IPS-18c (cell line): ENCODE results near the gene SCIMP.
"Not testable (repeated sequence)": the region's sequence is repeated elsewhere in the genome, so short reads cannot be mapped to it uniquely, and the experiment has no call there.

Source experiments
- H3K4me3 ChIP-seq: 2 replicates; pipeline ENCODE4 v1.7.0; 2013; ENCODE audit warnings: low read depth, mild to moderate bottlenecking, low read length, moderate library complexity; ENCODE audit not compliant: insufficient read depth
- H3K9me3 ChIP-seq: one replicate; pipeline ENCODE4 v1.6.1; 2013; ENCODE audit warnings: mild to moderate bottlenecking, low read length, moderate library complexity; ENCODE audit not compliant: control insufficient read depth, insufficient read depth

Gene SCIMP

DNA sequence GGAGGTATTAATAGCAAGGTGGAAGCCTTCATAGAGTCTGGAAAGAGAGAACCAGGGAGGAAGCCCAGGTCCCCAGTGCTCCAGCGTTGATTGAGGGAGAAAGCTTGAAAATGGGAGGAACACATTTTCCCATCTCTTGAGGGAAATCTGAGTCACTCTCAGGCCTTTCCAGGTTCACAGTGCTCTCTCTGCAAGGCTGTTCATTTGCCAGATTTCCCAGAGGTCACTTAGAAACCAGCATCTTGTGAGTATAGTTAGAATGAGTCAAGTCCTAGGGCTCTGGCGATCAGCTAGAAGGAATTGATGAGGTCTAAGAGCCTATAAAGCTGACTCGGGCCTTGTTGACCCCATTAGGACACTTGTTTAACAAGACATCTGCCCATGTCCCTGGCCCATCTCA lies 25.3 kb downstream of the SCIMP start:
- H3K9me3 ChIP-seq = no peaks in the 10 kb centered on the region
- no peak overlapping the region for H3K4me3 ChIP-seq

GRCh38 chr17:5203908-5204294 lies 30.8 kb downstream of the SCIMP start:
- H3K4me3 ChIP-seq = no peak overlapping the region
- no peaks in the 10 kb centered on the region for H3K9me3 ChIP-seq

- Histone ChIP-seq H3K9me3 (no peaks in the 10 kb centered on the region), H3K4me3 (no peak overlapping the region)
Measured at GRCh38 chr17:5203178-5203907, 31.3 kb downstream of the SCIMP start.

DNA sequence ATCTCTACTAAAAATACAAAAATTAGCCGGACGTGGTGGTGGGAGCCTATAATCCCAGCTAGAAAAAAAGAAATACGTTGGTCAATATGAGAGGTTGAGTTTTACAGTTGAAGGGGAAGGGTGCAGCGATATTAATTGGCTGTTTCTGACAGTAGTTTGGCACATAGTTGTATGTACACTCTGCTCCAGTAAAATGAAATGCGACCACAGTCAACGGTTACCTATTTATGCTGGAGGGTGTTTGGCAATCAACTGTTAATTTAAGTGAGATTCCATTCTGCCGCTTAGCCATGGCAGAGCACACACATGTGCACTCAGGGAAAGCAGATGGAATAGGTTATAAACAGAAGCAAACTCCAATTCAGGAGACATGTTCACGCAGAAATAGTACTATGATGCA lies 33.6 kb downstream of the SCIMP start:
- H3K9me3 ChIP-seq = no peaks in the 10 kb centered on the region
- no peak overlapping the region for H3K4me3 ChIP-seq

DNA sequence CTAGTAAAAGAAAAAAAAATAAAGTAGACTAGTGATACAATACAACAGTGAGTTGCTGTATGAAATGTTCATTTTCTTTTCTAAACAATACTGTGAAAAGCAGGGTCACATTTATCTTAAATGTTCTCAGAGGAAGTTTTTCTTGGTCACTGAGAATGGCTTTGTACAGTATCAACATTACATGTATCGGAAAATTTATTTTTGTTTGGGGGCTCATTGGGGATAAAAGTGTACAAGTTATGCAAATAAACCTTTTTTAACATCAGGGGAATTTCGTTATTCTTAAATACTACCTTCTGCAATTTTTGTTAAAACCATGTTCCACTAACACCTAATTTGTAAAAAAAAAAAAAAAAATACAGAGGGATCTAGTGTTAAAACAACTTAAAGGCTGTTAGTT lies 34.3 kb downstream of the SCIMP start:
- Histone ChIP-seq H3K9me3 (no peaks in the 10 kb centered on the region), H3K4me3 (no peak overlapping the region)

- Histone ChIP-seq H3K4me3 (no peak overlapping the region), H3K9me3 (no peaks in the 10 kb centered on the region)
Measured at GRCh38 chr17:5198472-5198871, 36.2 kb downstream of the SCIMP start.

DNA sequence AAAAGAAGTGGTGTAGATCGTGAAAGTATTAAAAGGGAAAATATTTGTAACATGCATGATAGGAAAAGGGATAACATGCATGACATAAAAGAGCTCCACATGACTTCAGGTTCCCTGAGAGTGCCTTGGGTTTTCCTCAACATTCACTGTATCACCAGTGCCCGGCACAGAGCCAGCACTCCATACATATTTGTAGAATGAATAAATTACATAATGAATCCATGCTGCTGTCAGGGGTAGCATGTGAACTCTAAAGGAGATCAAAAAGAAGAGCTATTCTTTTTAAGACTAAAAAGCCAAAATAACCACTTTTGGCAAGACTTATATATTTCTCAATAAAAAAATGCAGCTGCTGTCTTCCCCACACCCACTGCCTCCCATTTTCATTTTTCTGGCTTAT lies 40.3 kb downstream of the SCIMP start:
- H3K9me3 ChIP-seq = peaks cover 19% of the 10 kb centered on the region
- no peak overlapping the region for H3K4me3 ChIP-seq

GRCh38 chr17:5191541-5192417 lies 42.9 kb downstream of the SCIMP start, which contains the start of gene ZNF594:
ZNF594 (minus strand) TSS chr17:5191868; CDS start chr17:5184256, 7,612 bp downstream.
- H3K4me3 ChIP-seq = peak within 1 kb of the TSS; percentile 91
- peaks cover 34% of the 10 kb centered on the region for H3K9me3 ChIP-seq

DNA sequence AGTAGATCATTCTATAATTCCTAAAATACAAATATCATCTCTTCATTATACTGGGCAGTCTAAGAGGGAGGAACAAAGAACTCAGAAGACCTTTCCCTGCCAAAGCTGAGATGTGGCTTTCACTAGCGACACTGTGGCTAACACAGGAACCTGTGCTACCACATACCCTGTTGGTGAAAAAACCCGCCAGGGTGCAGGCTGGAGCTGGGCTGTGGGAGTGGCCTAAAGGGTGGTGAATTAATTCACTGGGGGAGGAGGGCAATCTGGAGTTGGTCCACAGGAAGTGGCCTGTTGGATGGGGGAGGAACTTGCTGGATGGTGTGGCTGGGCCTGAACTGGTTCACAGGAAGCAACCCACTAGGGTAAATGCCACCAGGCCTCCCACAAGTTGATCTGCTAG lies 50.4 kb downstream of the SCIMP start:
- H3K4me3 ChIP-seq = peak overlapping the region; percentile 22; the same call in 1 of the 2 replicates
- peaks cover 76% of the 10 kb centered on the region for H3K9me3 ChIP-seq

DNA sequence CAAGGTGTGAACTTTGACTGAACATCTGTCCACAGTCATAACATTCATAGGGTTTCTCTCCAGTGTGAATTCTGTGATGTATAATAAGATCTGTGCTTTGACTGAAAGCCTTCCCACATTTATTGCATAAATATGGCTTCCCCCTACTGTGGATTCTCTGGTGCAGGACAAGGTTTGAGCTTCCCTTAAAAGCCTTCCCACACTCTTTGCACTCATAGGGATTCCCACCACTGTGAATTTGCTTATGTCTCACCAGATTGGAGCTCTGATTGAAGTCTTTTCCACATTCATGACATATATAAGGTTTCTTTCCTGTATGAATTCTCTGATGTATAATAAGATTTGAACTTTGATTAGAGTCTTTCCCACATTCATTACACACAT lies 51.3 kb downstream of the SCIMP start:
- H3K9me3 ChIP-seq = peaks cover 76% of the 10 kb centered on the region
- no peak overlapping the region for H3K4me3 ChIP-seq

DNA sequence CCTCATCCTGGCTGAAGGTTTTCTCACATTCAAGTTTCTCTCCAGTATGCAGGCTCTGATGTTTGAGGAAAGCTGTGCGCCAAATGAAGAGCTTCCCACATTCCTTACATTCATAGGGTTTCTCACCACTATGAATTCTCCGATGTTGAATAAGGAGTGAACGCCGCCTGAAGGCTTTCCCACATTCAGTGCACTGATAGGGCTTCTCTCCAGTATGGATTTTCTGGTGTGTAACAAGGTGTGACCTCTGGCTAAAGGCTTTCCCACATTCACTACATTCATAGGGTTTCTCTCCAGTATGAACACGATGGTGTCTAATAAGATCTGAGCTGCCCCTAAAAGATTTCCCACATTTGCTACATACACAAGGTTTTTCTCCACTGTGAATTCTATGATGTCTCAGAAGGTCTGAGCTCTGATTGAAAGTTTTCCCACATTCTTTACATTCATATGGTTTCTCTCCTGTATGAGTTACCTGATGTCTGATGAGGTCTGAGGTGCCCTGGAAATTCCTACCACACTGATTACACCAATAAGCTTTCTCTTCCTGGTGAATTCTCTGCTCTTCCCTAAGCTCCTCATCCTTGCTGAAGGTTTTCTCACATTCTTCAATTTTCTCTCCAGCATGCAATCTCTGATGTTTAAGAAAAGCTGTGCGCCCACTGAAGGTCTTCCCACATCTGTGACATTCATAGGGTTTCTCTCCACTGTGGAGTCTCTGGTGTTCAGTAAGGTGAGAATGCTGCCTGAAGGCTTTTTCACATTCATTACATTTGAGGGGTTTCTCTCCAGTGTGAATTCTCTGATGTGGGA lies 51.9 kb downstream of the SCIMP start:
- H3K9me3 ChIP-seq = peaks cover 73% of the 10 kb centered on the region
- H3K4me3 ChIP-seq = peak overlapping the region; percentile 32

DNA sequence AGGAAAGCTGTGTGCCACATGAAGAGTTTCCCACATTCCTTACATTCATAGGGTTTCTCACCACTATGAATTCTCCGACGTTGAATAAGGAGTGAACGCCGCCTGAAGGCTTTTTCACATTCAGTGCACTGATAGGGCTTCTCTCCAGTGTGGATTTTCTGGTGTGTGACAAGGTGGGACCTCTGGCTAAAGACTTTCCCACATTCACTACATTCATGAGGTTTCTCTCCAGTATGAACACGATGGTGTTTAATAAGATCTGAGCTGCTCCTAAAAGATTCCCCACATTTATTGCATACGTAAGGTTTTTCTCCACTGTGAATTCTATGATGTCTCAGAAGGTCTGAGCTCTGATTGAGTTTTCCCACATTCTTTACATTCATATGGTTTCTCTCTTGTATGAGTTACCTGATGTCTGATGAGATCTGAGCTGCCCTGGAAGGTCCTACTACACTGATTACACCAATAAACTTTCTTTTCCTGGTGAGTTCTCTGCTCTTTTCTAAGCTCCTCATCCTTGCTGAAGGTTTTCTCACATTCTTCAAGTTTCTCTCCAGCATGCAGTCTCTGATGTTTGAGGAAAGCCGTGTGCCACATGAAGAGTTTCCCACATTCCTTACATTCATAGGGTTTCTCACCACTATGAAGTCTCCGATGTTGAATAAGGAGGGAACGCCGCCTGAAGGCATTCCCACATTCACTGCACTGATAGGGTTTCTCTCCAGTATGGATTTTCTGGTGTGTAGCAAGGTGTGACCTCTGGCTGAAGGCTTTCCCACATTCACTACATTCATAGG lies 53.0 kb downstream of the SCIMP start:
- Histone ChIP-seq H3K9me3 (peaks cover 70% of the 10 kb centered on the region), H3K4me3 (peak overlapping the region; percentile 28)

- H3K9me3 ChIP-seq = peaks cover 49% of the 10 kb centered on the region
Measured at GRCh38 chr17:5179003-5179402, 55.7 kb downstream of the SCIMP start.

GRCh38 chr17:5175027-5175426 lies 59.6 kb downstream of the SCIMP start:
- H3K4me3 ChIP-seq = not testable (repeated sequence)
- peaks cover 10% of the 10 kb centered on the region for H3K9me3 ChIP-seq

More at GRCh38 chr17:5179003-5179402, 55.7 kb downstream of the SCIMP start:
- no peak overlapping the region for H3K4me3 ChIP-seq

- not testable (repeated sequence) for H3K4me3 ChIP-seq, H3K9me3 ChIP-seq
Measured at GRCh38 chr17:5165791-5166564, 68.7 kb downstream of the SCIMP start.

DNA sequence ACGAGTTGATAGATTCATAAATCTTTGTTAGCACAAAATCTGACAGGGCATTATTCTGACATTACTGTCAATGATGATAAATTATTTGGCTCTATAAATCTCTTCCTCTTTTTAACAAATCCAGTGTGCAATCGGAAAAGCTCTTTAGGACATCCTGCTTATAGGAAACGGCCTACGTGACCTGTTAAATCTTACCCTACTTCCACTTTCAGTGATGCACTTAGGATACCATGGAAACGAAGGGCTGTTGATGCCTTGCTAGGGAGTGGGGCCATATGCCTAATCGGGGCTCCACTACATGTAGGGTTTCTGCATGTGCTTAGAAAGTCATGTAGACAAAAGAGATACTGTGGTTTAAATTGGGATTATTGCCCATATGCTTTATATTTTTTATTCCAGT lies 70.2 kb downstream of the SCIMP start:
- Histone ChIP-seq H3K9me3 (no peaks in the 10 kb centered on the region), H3K4me3 (no peak overlapping the region)
